Hematopoietic multipotent progenitor cell treated with erythropoietin and hydrocortisone succinate and interleukin-3 and kit ligand, for 15 days (in vitro differentiated cells): ENCODE measurements around the gene SLC16A13.

ENCODE experiments used
- DNase-seq: peaks from one replicate; pipeline ENCODE4 v3.0.0-alpha.2; 2015; ENCODE audit warnings: low spot score

SLC16A13 gene

GRCh38 chr17:7014261-7014994 is 21.4 kb upstream of the SLC16A13 start:
- peak; percentile 97 for DNase-seq

DNA sequence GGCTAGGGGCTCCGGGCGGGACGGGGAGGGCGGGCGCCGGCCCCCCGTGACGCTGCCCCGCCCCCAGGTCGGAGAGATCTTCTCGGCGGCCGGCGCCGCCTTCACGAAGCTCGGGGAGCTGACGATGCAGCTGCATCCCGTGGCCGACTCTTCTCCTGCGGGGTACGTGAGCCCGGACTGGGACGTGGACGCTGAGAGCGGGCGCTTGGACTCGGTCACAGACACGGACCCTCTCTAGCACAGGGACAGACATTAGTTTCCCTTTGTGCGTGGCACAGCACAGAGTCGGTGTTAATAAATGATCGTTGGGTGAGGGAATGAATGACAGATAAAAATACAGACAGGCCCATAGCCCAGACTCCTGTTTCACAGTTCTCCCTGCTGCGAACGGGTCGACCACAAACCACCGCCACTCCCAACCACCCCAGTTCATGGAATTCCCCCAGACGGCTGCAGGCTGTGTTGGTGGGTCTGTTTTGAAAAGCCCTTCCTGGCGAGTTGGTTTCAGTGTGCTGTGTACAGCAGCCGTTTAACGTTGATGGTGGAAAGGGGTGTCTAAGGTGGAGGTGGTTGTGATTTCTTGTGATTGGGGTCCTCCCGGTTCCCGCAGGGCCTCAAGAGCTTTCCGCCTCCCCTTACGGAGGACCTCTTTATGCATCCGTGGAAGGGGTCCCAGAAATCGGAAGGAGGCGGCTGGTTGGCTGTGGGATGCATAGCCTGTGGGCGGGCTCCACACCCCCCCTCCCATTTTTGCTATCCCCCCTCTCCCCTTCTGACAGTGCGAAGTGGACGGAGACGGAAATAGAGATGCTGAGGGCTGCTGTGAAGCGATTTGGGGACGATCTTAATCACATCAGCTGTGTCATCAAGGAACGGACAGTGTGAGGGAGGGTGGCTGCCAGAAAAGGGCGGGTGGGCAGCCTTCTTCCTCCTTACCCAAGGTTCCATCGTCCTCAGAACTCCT is 20.5 kb upstream of the SLC16A13 start:
- no peak for DNase-seq

GRCh38 chr17:7016418-7016817 is 19.4 kb upstream of the SLC16A13 start:
- DNase-seq, result no peak

DNA sequence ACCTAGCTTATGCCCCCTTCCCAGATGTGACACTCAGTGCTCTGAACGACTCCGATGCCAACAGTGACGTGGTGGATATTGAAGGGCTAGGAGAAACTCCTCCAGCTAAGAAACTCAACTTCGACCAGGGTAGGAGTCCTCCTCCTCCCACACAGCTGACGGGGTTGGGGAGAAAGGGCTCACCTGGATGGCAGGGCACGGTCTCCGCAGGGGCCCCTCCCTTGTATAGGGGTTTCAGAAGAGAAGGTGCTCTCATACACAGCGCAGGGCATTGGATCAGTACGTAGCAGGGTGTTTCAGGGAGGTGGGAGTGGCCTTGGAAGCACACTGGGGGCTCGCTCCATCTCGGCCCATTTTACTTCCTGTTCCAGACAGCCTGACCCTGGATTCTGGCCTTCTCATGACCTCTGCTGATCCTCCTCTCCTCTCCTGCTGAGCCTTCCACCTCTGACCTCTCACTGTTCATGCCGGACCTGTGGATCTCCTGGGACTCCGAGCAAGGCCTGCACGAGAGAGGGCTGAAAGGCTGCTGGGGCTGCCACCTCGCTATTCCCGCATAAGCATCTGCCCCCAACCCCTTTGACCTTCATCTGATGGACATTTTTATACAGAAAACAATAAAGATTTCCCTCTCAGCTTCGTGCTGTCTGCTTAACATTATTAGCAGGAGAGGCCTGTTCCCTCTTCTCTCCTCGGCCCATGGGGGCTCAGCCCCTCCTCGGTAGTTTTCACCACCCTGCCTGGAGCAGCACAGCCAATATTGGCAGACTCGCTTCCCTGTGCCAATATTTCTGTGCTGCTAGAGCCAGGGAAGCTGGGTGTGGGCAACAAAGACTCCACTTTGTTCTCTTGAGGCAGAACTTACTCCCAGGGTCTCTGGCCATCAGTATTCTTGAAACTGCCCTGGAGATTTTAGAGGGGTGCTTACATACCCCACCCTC is 18.7 kb upstream of the SLC16A13 start:
- DNase-seq, result no peak

- DNase-seq, result no peak
Observed at GRCh38 chr17:7017827-7018200, 18.0 kb upstream of the SLC16A13 start.

GRCh38 chr17:7018331-7018964 is 17.4 kb upstream of the SLC16A13 start:
- no peak for DNase-seq

DNA sequence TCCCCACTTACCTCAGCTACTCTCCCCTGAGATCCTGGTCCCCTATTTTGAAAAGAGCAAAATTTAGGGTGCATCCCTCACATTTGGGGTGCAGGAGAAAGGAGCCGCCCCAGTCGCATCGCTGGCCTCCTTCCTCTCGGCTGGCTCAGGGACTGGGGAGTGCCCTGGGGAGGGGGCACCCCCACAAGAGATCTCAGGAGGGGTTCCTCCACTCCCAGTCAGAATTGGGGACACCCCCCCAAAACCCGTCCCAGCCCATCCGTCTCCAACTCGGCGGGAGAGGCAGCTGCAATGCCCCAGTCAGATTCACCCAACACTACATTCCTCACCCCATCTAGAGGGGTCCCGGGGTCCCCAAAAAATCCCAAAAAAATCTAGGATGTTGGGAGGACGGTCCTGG is 16.4 kb upstream of the SLC16A13 start:
- no peak for DNase-seq

GRCh38 chr17:7019839-7020519 is 15.8 kb upstream of the SLC16A13 start:
- DNase-seq, result no peak

- DNase-seq, result no peak
Observed at GRCh38 chr17:7020894-7021664, 14.7 kb upstream of the SLC16A13 start.

GRCh38 chr17:7021993-7022778 is 13.6 kb upstream of the SLC16A13 start:
- peak; percentile 78 for DNase-seq

DNA sequence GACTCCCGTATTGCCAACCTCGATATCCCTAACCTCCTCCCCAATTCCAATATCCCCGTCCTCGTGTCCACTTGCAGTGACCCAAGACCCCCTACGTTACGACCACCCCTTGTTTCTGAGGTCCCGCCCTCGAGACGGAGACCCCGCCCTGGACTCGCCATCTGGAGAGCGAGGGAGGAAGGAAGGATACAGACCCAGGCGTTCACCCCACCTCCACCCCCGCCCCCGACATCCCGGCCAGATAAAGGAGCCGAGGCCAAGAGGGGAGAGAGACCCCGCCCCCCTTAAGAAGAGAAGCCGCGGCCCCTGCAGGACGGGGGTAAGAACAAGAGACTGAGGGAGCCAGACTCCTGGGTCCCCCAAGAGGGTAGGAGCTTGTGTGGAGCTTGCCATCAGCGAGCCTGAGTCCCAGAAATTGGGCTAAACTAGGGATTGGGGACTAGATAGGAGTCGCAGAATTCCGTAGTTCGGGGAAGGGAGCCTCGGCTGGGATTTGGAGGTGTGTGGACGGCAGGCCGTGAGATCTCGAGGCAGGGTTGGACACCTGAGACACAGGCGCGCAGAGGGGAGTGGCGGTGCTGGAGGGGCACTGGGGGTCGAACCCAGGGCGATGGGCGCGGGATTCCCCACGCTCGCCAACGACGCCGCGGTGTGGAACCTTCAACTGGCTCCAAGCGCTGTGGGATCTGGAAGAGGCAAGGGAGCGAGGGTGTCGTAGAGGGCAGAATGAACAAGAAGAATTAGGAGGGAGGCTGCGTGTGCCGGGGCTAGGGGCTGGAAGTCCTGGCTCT is 12.8 kb upstream of the SLC16A13 start, which contains the start of gene BCL6B:
BCL6B (plus strand) TSS at position 270 of the 791 bp plus-strand sequence. CDS start 622 bp downstream, outside the sequence.
- DNase-seq, result no peak

DNA sequence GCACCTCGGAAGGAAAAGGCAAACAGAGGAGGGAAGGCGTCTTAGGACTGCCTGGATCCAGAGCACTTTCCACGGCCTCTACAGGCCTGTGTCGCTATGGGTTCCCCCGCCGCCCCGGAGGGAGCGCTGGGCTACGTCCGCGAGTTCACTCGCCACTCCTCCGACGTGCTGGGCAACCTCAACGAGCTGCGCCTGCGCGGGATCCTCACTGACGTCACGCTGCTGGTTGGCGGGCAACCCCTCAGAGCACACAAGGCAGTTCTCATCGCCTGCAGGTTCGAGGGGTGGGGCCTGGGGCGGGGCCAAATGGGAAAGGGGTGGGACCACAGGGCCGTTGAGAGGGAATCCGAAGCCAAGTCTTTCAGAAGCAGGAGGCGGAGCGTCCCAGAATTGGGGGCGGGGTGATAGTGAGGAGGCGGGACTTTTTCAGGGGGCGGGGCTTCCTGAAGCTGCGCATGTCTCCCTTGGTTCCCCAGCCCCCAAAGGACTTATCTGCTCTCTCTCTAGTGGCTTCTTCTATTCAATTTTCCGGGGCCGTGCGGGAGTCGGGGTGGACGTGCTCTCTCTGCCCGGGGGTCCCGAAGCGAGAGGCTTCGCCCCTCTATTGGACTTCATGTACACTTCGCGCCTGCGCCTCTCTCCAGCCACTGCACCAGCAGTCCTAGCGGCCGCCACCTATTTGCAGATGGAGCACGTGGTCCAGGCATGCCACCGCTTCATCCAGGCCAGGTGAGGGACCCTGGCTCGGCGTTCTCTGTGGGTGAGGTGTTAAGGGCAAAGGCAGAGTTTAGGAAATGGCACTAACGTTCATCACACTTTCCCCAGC is 12.0 kb upstream of the SLC16A13 start:
- DNase-seq, result peak; percentile 93

- no peak for DNase-seq
Observed at GRCh38 chr17:7024402-7024785, 11.4 kb upstream of the SLC16A13 start.

GRCh38 chr17:7025245-7025644 is 10.6 kb upstream of the SLC16A13 start:
- no peak for DNase-seq

GRCh38 chr17:7026471-7027115 is 9.2 kb upstream of the SLC16A13 start:
- DNase-seq, result no peak

DNA sequence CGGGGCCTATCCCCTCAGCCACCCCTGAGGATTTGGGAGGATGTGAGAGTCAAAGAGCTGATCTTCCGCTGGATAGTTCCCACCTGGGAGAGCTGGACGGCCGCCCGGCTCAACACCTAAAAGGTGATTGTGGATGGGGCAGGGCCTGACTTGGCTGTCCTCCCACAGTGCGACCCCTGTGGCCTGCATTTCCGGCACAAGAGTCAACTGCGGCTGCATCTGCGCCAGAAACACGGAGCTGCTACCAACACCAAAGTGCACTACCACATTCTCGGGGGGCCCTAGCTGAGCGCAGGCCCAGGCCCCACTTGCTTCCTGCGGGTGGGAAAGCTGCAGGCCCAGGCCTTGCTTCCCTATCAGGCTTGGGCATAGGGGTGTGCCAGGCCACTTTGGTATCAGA is 8.5 kb upstream of the SLC16A13 start:
- DNase-seq, result no peak

GRCh38 chr17:7029096-7029495 is 6.7 kb upstream of the SLC16A13 start:
- DNase-seq, result no peak
